Uterus (tissue), 2 donors: ENCODE data around the gene LLPH.

Experiments
- POLR2A ChIP-seq, 2 donors: fragments of 450-650 bp; IDR thresholded peaks; one replicate each; pipeline ENCODE4 v1.6.1; 2016; ENCODE audit warnings: antibody characterized with exemption in 2 of 2, mild to moderate bottlenecking in 1 of 2, moderate library complexity in 1 of 2
- TF ChIP-seq, protein P1 (sequence below), 4 experiments: fragments of 200-600 bp in 2 of 4; fragments of 450-650 bp in 2 of 4; sonication (generic) in 2 of 4; IDR thresholded peaks; one replicate each; pipeline ENCODE4 v1.5.1; 2016 to 2019; ENCODE audit warnings: antibody characterized with exemption in 4 of 4, mild to moderate bottlenecking in 2 of 4, moderate library complexity in 1 of 4

DNA sequence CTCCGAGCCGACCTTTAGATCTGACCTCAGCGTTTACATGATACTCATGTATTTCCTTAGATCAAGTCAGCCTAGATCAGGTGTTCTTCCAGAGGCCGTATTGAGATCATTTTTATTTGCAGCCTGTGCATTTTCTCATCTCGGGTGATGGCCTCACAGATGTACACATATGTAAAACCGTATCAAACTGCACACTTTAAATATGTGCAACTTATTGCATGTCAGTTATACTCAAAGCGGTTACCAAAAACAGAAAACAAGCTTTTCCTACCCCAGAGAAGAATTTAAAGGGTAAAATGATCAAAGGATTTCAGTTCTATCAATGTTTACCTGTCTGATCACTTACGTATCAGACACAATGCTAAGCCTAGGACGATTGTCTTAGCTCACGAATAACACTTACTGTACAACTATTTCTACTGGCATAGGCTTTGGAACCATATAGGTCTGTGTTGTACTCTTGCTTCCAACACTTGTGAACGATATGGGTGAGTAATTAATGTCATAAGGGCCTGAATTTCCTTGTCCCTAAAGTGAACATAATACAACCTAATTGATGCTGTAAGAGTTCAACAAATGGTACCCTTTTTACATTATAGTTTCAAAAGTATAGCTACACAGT lies 628 bp upstream of the LLPH start:
- TF ChIP-seq, protein P1, sequence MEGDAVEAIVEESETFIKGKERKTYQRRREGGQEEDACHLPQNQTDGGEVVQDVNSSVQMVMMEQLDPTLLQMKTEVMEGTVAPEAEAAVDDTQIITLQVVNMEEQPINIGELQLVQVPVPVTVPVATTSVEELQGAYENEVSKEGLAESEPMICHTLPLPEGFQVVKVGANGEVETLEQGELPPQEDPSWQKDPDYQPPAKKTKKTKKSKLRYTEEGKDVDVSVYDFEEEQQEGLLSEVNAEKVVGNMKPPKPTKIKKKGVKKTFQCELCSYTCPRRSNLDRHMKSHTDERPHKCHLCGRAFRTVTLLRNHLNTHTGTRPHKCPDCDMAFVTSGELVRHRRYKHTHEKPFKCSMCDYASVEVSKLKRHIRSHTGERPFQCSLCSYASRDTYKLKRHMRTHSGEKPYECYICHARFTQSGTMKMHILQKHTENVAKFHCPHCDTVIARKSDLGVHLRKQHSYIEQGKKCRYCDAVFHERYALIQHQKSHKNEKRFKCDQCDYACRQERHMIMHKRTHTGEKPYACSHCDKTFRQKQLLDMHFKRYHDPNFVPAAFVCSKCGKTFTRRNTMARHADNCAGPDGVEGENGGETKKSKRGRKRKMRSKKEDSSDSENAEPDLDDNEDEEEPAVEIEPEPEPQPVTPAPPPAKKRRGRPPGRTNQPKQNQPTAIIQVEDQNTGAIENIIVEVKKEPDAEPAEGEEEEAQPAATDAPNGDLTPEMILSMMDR (IDR thresholded peaks at IDR 0.05) = no peak
- no peak for TF ChIP-seq POLR2A (IDR thresholded peaks at IDR 0.05)
